ENCODE results near the gene TACC2.

Gene TACC2

GRCh38 chr10:122303271-122304053, 314.5 kb downstream of the TACC2 start:
- DNase-seq: no peak
